HepG2 (cell line): ENCODE data around the gene CD300A. TPM values are rescaled to one million over a fixed set of nuclear protein-coding genes. Genes with fewer than 3 reads are reported as not detected.

ENCODE experiments used
- ATF7 ChIP-seq, 2 experiments: fragments of 450-650 bp in 1 of 2; sonication (generic) in 1 of 2; formaldehyde crosslinking in 1 of 2; IDR thresholded peaks; 2 replicates each; pipeline versions ENCODE4 v1.4.0 to v1.6.1; 2016 to 2020; ENCODE audit warnings: antibody characterized with exemption in 1 of 2, mild to moderate bottlenecking in 1 of 2, missing genetic modification reagents in 1 of 2
- EP300 ChIP-seq, 3 experiments: sonication (generic) in 1 of 3; formaldehyde crosslinking in 1 of 3; IDR thresholded peaks; 2 replicates each; pipeline versions ENCODE4 v1.5.1 to v1.6.1; 2011 to 2020; ENCODE audit warnings: low read depth in 2 of 3, low read length in 2 of 3, borderline replicate concordance in 1 of 3, improper control_type of control experiment in 1 of 3, mild to moderate bottlenecking in 1 of 3, missing genetic modification reagents in 1 of 3, moderate library complexity in 1 of 3
- GATAD1 ChIP-seq: IDR thresholded peaks from 2 replicates; pipeline ENCODE4 v1.6.1; 2016; ENCODE audit warnings: missing genetic modification reagents, missing compliant biosample characterization
- HDAC6 ChIP-seq: fragments of 200-600 bp; sonication (generic); IDR thresholded peaks from 2 replicates; pipeline ENCODE4 v1.7.0; 2017; ENCODE audit warnings: mild to moderate bottlenecking, antibody characterized with exemption, low read length, low read depth
- JUN ChIP-seq: sonication (generic); formaldehyde crosslinking; IDR thresholded peaks from 2 replicates; pipeline ENCODE4 v1.4.0; 2020; ENCODE audit warnings: mild to moderate bottlenecking, missing genetic modification reagents
- LCORL ChIP-seq, 2 experiments: fragments of 450-650 bp in 1 of 2; sonication (generic) in 1 of 2; formaldehyde crosslinking in 1 of 2; IDR thresholded peaks; 2 replicates each; pipeline versions ENCODE4 v1.5.0 to v1.6.1; 2017 to 2020; ENCODE audit warnings: antibody characterized with exemption in 1 of 2, missing genetic modification reagents in 1 of 2
- PHF8 ChIP-seq: sonication (generic); formaldehyde crosslinking; IDR thresholded peaks from 2 replicates; pipeline ENCODE4 v1.5.0; 2020; ENCODE audit warnings: missing genetic modification reagents
- TBX3 ChIP-seq: fragments of 450-650 bp; IDR thresholded peaks from 2 replicates; pipeline ENCODE4 v1.6.1; 2017; ENCODE audit warnings: antibody characterized with exemption, mild to moderate bottlenecking, inconsistent platforms, borderline replicate concordance
- TFE3 ChIP-seq: IDR thresholded peaks from 2 replicates; pipeline ENCODE4 v1.6.1; 2016
- TP53 ChIP-seq: sonication (generic); formaldehyde crosslinking; conservative IDR thresholded peaks from 2 replicates; pipeline ENCODE4 v1.4.0; 2020; ENCODE audit warnings: missing genetic modification reagents
- USF2 ChIP-seq, 2 experiments: sonication (generic) in 1 of 2; formaldehyde crosslinking in 1 of 2; IDR thresholded peaks; 2 replicates each; pipeline versions ENCODE4 v1.5.1 to v1.6.1; 2011 to 2020; ENCODE audit warnings: borderline replicate concordance in 1 of 2, low read depth in 1 of 2, low read length in 1 of 2, mild to moderate bottlenecking in 1 of 2, missing genetic modification reagents in 1 of 2, moderate library complexity in 1 of 2
- ZBTB21 ChIP-seq: sonication (generic); formaldehyde crosslinking; IDR thresholded peaks from 2 replicates; pipeline ENCODE4 v1.4.0; 2020; ENCODE audit warnings: missing genetic modification reagents
- ZNF207 ChIP-seq: fragments of 450-650 bp; IDR thresholded peaks from 2 replicates; pipeline ENCODE4 v1.6.1; 2016; ENCODE audit warnings: antibody characterized with exemption, borderline replicate concordance
- ZNF30 ChIP-seq: sonication (generic); formaldehyde crosslinking; IDR thresholded peaks from 2 replicates; pipeline ENCODE4 v1.5.0; 2020; ENCODE audit warnings: mild to moderate bottlenecking, missing genetic modification reagents
- ZNF563 ChIP-seq: sonication (generic); formaldehyde crosslinking; IDR thresholded peaks from 2 replicates; pipeline ENCODE4 v1.8.0; 2022; ENCODE audit warnings: mild to moderate bottlenecking, moderate library complexity, missing genetic modification reagents
- ZSCAN30 ChIP-seq: sonication (generic); formaldehyde crosslinking; IDR thresholded peaks from 2 replicates; pipeline ENCODE4 v1.5.0; 2020; ENCODE audit warnings: mild to moderate bottlenecking, missing genetic modification reagents
- polyA plus RNA-seq, 8 experiments: library from polyadenylated mRNA; depleted of rRNA in 3 of 8; stranded (reverse) in 7 of 8; unstranded in 1 of 8; fragments of >200 nt; fragmentation: Illumina TruSeq in 4 of 8; extraction: Trizol in 4 of 8; gene quantifications; 2 replicates each; pipeline versions ENCODE4 v1.2.1 to v1.2.3, GENCODE V29; 2011 to 2016; ENCODE audit warnings: low read depth in 4 of 8, missing spikeins in 1 of 8, mixed read lengths in 1 of 8; ENCODE audit not compliant: insufficient read depth in 1 of 8
- total RNA-seq, 5 experiments: library from RNA; depleted of rRNA; stranded (reverse); fragments of >200 nt; fragmentation: Illumina TruSeq; extraction: Trizol; gene quantifications; 2 replicates each; pipeline ENCODE4 v1.2.3, GENCODE V29; 2016; ENCODE audit warnings: low read depth in 1 of 5
- TF ChIP-seq, protein P1 (sequence below): sonication (generic); formaldehyde crosslinking; IDR thresholded peaks from 2 replicates; pipeline ENCODE4 v1.5.0; 2020; ENCODE audit warnings: mild to moderate bottlenecking, missing genetic modification reagents, borderline replicate concordance

Gene CD300A
- total and polyA plus RNA-seq, 2 of the 13 experiments (the other 11 are each of a cell fraction or from before 2014, with no cell fraction given) = not detected

- TF ChIP-seq ZBTB21 (CRISPR knock-in tag) = peak; percentile 34; the same call in 1 of the 2 replicates
- peak; percentile 97 for TF ChIP-seq USF2 (IDR thresholded peaks at IDR 0.05; ENCODE audit: low read depth, low read length)
- TF ChIP-seq USF2 (CRISPR knock-in tag; IDR thresholded peaks at IDR 0.05; ENCODE audit: borderline replicate concordance) = no peak
- TF ChIP-seq LCORL (IDR thresholded peaks at IDR 0.05) = peak; percentile 96; the same call in 1 of the 2 replicates
- TF ChIP-seq LCORL (CRISPR knock-in tag; IDR thresholded peaks at IDR 0.05) = no peak
- peak; percentile 41; the same call in 1 of the 2 replicates for TF ChIP-seq TBX3
- TF ChIP-seq HDAC6 = no peak
- TF ChIP-seq ZSCAN30 (CRISPR knock-in tag) = no peak
- no peak for TF ChIP-seq TP53
- no peak for TF ChIP-seq PHF8 (CRISPR knock-in tag)
- 0 out of 2 replicates have a peak, but pooled peaks have one; percentile 39 for TF ChIP-seq TFE3 (CRISPR knock-in tag)
- TF ChIP-seq ZNF30 (CRISPR knock-in tag) = no peak
- TF ChIP-seq EP300 (IDR thresholded peaks at IDR 0.05; ENCODE audit: low read depth in 2 of 2, low read length in 2 of 2) = 0 out of 4 replicates have a peak, but pooled peaks of 1 of the 2 experiments have one; percentile 36
- no peak for TF ChIP-seq EP300 (CRISPR knock-in tag; IDR thresholded peaks at IDR 0.05; ENCODE audit: borderline replicate concordance)
- TF ChIP-seq GATAD1 = peak; percentile 62; the same call in 1 of the 2 replicates
- TF ChIP-seq ZNF563 (CRISPR knock-in tag) = no peak
- TF ChIP-seq ZNF207 = peak; percentile 100; the same call in 1 of the 2 replicates
- TF ChIP-seq JUN (CRISPR knock-in tag) = peak; percentile 82; the same call in 1 of the 2 replicates
- TF ChIP-seq ATF7 (IDR thresholded peaks at IDR 0.05) = peak; percentile 97
- peak; percentile 80; the same call in 1 of the 2 replicates for TF ChIP-seq ATF7 (CRISPR knock-in tag; IDR thresholded peaks at IDR 0.05)
- TF ChIP-seq, protein P1, sequence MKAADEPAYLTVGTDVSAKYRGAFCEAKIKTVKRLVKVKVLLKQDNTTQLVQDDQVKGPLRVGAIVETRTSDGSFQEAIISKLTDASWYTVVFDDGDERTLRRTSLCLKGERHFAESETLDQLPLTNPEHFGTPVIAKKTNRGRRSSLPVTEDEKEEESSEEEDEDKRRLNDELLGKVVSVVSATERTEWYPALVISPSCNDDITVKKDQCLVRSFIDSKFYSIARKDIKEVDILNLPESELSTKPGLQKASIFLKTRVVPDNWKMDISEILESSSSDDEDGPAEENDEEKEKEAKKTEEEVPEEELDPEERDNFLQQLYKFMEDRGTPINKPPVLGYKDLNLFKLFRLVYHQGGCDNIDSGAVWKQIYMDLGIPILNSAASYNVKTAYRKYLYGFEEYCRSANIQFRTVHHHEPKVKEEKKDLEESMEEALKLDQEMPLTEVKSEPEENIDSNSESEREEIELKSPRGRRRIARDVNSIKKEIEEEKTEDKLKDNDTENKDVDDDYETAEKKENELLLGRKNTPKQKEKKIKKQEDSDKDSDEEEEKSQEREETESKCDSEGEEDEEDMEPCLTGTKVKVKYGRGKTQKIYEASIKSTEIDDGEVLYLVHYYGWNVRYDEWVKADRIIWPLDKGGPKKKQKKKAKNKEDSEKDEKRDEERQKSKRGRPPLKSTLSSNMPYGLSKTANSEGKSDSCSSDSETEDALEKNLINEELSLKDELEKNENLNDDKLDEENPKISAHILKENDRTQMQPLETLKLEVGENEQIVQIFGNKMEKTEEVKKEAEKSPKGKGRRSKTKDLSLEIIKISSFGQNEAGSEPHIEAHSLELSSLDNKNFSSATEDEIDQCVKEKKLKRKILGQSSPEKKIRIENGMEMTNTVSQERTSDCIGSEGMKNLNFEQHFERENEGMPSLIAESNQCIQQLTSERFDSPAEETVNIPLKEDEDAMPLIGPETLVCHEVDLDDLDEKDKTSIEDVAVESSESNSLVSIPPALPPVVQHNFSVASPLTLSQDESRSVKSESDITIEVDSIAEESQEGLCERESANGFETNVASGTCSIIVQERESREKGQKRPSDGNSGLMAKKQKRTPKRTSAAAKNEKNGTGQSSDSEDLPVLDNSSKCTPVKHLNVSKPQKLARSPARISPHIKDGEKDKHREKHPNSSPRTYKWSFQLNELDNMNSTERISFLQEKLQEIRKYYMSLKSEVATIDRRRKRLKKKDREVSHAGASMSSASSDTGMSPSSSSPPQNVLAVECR (CRISPR knock-in tag) = peak; percentile 32; the same call in 1 of the 2 replicates
These were observed 48.3 kb downstream of the CD300A start (continued) for GRCh38 chr17:74514632-74515334.
